Activated CD4-positive, alpha-beta memory T cell treated with anti-CD3 and anti-CD28 coated beads for 36 hours (primary cell): ENCODE measurements around the gene TNK2. TPM values are rescaled to one million over a fixed set of nuclear protein-coding genes. Genes with fewer than 3 reads are reported as not detected.

Experiments
- CTCF ChIA-PET: fragments of 350-600 bp; sonication (Branson Sonifier 250); formaldehyde crosslinking; loops from one replicate; lab custom pipeline; 2021; ENCODE audit warnings: antibody characterized with exemption, inconsistent platforms; lab: Charles Lee
- POLR2A ChIA-PET: fragments of 350-600 bp; sonication (Branson Sonifier 250); formaldehyde crosslinking; loops from one replicate; lab custom pipeline; 2021; ENCODE audit warnings: antibody characterized with exemption; lab: Charles Lee
- DNase-seq: peaks from one replicate; pipeline ENCODE4 v3.0.0-alpha.2; 2020
- H3K27ac Mint-ChIP-seq: one replicate; pipeline ENCODE4 v1.8.0; 2021; ENCODE audit warnings: mixed read lengths
- H3K27me3 Mint-ChIP-seq: one replicate; pipeline ENCODE4 v1.8.0; 2021; ENCODE audit warnings: mixed read lengths
- H3K36me3 Mint-ChIP-seq: one replicate; pipeline ENCODE4 v1.8.0; 2021; ENCODE audit warnings: mixed read lengths
- H3K4me1 Mint-ChIP-seq: one replicate; pipeline ENCODE4 v1.8.0; 2021; ENCODE audit warnings: low read depth, mixed read lengths
- H3K4me3 Mint-ChIP-seq: one replicate; pipeline ENCODE4 v1.8.0; 2021; ENCODE audit warnings: mild to moderate bottlenecking, mixed read lengths
- H3K9me3 Mint-ChIP-seq: one replicate; pipeline ENCODE4 v1.8.0; 2021; ENCODE audit warnings: mixed read lengths
- intact Hi-C: fragments of 100-400 bp; cut with micrococcal nuclease; formaldehyde crosslinking; loops from one replicate; pipeline ENCODE4 v1.15.1; 2023
- total RNA-seq, 2 experiments: library from RNA; stranded (reverse); gene quantifications; one replicate each; pipeline ENCODE4 v1.2.3, GENCODE V29; 2021

The TNK2 gene
- total RNA-seq, 2 experiments from 2014 or later, result 59.9 to 67.1 TPM

- no peaks in the 10 kb centered on the region for H3K4me1 Mint-ChIP-seq
- H3K36me3 Mint-ChIP-seq, result peaks cover 10% of the 10 kb centered on the region
- no peak overlapping the region for H3K4me3 Mint-ChIP-seq
- no peak for DNase-seq
- H3K27me3 Mint-ChIP-seq, result no peaks in the 10 kb centered on the region
- ChIA-PET CTCF (no interaction called here), POLR2A (no interaction called here)
- H3K27ac Mint-ChIP-seq, result no peak overlapping the region
- H3K9me3 Mint-ChIP-seq, result no peaks in the 10 kb centered on the region
- intact Hi-C loops, result no loop called here
Observed at GRCh38 chr3:195881276-195881988, 26.9 kb downstream of the TNK2 start.

GRCh38 chr3:195880037-195880431, 28.3 kb downstream of the TNK2 start:
- no peak overlapping the region for H3K4me3 Mint-ChIP-seq
- CTCF ChIA-PET, result interaction anchor here (1.0 kb wide), 1 partner anchor 14 kb away, joined by 3 read pairs; no protein-coding TSS in a partner anchor
- intact Hi-C loops, result no loop called here
- H3K27me3 Mint-ChIP-seq, result no peaks in the 10 kb centered on the region
- H3K9me3 Mint-ChIP-seq, result no peaks in the 10 kb centered on the region
- H3K4me1 Mint-ChIP-seq, result no peaks in the 10 kb centered on the region
- no peak overlapping the region for H3K27ac Mint-ChIP-seq
- POLR2A ChIA-PET, result no interaction called here
- DNase-seq, result no peak
- H3K36me3 Mint-ChIP-seq, result peaks cover 12% of the 10 kb centered on the region

- no peak for DNase-seq
- Mint-ChIP-seq H3K36me3 (peaks cover 12% of the 10 kb centered on the region), H3K4me3 (no peak overlapping the region), H3K27ac (no peak overlapping the region), H3K4me1 (no peaks in the 10 kb centered on the region), H3K27me3 (no peaks in the 10 kb centered on the region), H3K9me3 (no peaks in the 10 kb centered on the region)
- ChIA-PET CTCF (interaction anchor here (1.0 kb wide), 1 partner anchor 15 kb away, joined by 3 read pairs; no protein-coding TSS in a partner anchor), POLR2A (no interaction called here)
- intact Hi-C loops, result no loop called here
Observed at GRCh38 chr3:195879416-195880036, 28.8 kb downstream of the TNK2 start.

- Mint-ChIP-seq H3K4me1 (no peaks in the 10 kb centered on the region), H3K27me3 (no peaks in the 10 kb centered on the region), H3K36me3 (peaks cover 9% of the 10 kb centered on the region), H3K27ac (no peak overlapping the region), H3K9me3 (no peaks in the 10 kb centered on the region), H3K4me3 (no peak overlapping the region)
- DNase-seq, result no peak
- intact Hi-C loops, result no loop called here
- ChIA-PET CTCF (interaction anchor here (1.0 kb wide), 1 partner anchor 16 kb away, joined by 6 read pairs; no protein-coding TSS in a partner anchor), POLR2A (no interaction called here)
Observed at GRCh38 chr3:195878424-195879274, 29.7 kb downstream of the TNK2 start.

GRCh38 chr3:195877767-195878423, 30.5 kb downstream of the TNK2 start:
- Mint-ChIP-seq H3K9me3 (no peaks in the 10 kb centered on the region), H3K27me3 (no peaks in the 10 kb centered on the region), H3K36me3 (peaks cover 5% of the 10 kb centered on the region), H3K4me3 (no peak overlapping the region), H3K27ac (peak overlapping the region; percentile 28), H3K4me1 (no peaks in the 10 kb centered on the region)
- DNase-seq, result no peak
- CTCF ChIA-PET, result interaction anchor here (1.0 kb wide), 1 partner anchor 17 kb away, joined by 6 read pairs; no protein-coding TSS in a partner anchor
- POLR2A ChIA-PET, result no interaction called here
- intact Hi-C loops, result no loop called here

- no peak overlapping the region for H3K4me3 Mint-ChIP-seq
- H3K4me1 Mint-ChIP-seq, result no peaks in the 10 kb centered on the region
- ChIA-PET POLR2A (interaction anchor here (1.0 kb wide), 1 partner anchor 18 kb away, joined by 3 read pairs; no protein-coding TSS in a partner anchor), CTCF (interaction anchor here (1.4 kb wide), 1 partner anchor 27 kb away, joined by 4 read pairs; no protein-coding TSS in a partner anchor)
- H3K27ac Mint-ChIP-seq, result peak overlapping the region; percentile 28
- H3K9me3 Mint-ChIP-seq, result no peaks in the 10 kb centered on the region
- H3K36me3 Mint-ChIP-seq, result peaks cover 5% of the 10 kb centered on the region
- no peak for DNase-seq
- no peaks in the 10 kb centered on the region for H3K27me3 Mint-ChIP-seq
- intact Hi-C loops, result no loop called here
Observed at GRCh38 chr3:195877136-195877715, 31.1 kb downstream of the TNK2 start.

GRCh38 chr3:195876297-195877064, 31.9 kb downstream of the TNK2 start:
- ChIA-PET CTCF (interaction anchor here (0.6 to 1.4 kb wide), 2 partner anchors 26 to 38 kb away, joined by 3 to 4 read pairs; no protein-coding TSS in a partner anchor), POLR2A (interaction anchor here (0.6 to 1.0 kb wide), 2 partner anchors 19 to 442 kb away, joined by 3 to 4 read pairs; no protein-coding TSS in a partner anchor)
- H3K27me3 Mint-ChIP-seq, result no peaks in the 10 kb centered on the region
- H3K27ac Mint-ChIP-seq, result peak overlapping the region; percentile 23
- intact Hi-C loops, result no loop called here
- H3K4me3 Mint-ChIP-seq, result no peak overlapping the region
- DNase-seq, result peak; percentile 41
- no peaks in the 10 kb centered on the region for H3K4me1 Mint-ChIP-seq
- H3K9me3 Mint-ChIP-seq, result no peaks in the 10 kb centered on the region
- H3K36me3 Mint-ChIP-seq, result peaks cover 5% of the 10 kb centered on the region

GRCh38 chr3:195875482-195876236, 32.7 kb downstream of the TNK2 start:
- peaks cover 5% of the 10 kb centered on the region for H3K36me3 Mint-ChIP-seq
- no peak for DNase-seq
- H3K9me3 Mint-ChIP-seq, result no peaks in the 10 kb centered on the region
- H3K27me3 Mint-ChIP-seq, result no peaks in the 10 kb centered on the region
- H3K4me3 Mint-ChIP-seq, result no peak overlapping the region
- no peak overlapping the region for H3K27ac Mint-ChIP-seq
- CTCF ChIA-PET, result interaction anchor here (0.6 to 1.4 kb wide), 2 partner anchors 25 to 39 kb away, joined by 3 to 4 read pairs; no protein-coding TSS in a partner anchor
- no peaks in the 10 kb centered on the region for H3K4me1 Mint-ChIP-seq
- POLR2A ChIA-PET, result no interaction called here
- intact Hi-C loops, result no loop called here

GRCh38 chr3:195873971-195874370, 34.4 kb downstream of the TNK2 start:
- ChIA-PET CTCF (no interaction called here), POLR2A (no interaction called here)
- no peaks in the 10 kb centered on the region for H3K27me3 Mint-ChIP-seq
- H3K4me1 Mint-ChIP-seq, result no peaks in the 10 kb centered on the region
- H3K27ac Mint-ChIP-seq, result no peak overlapping the region
- peaks cover 8% of the 10 kb centered on the region for H3K36me3 Mint-ChIP-seq
- H3K4me3 Mint-ChIP-seq, result no peak overlapping the region
- no peaks in the 10 kb centered on the region for H3K9me3 Mint-ChIP-seq
- DNase-seq, result no peak
- intact Hi-C loops, result no loop called here

GRCh38 chr3:195873281-195873887, 35.0 kb downstream of the TNK2 start:
- DNase-seq, result no peak
- Mint-ChIP-seq H3K36me3 (peaks cover 9% of the 10 kb centered on the region), H3K27me3 (no peaks in the 10 kb centered on the region), H3K4me1 (no peaks in the 10 kb centered on the region), H3K4me3 (no peak overlapping the region), H3K27ac (no peak overlapping the region), H3K9me3 (no peaks in the 10 kb centered on the region)
- CTCF ChIA-PET, result interaction anchor here (1.3 kb wide), 1 partner anchor 12 kb away, joined by 3 read pairs; no protein-coding TSS in a partner anchor
- intact Hi-C loops, result no loop called here
- POLR2A ChIA-PET, result no interaction called here
